Measurements from ENCODE around the gene SLC15A3.

SLC15A3 gene

GRCh38 chr11:60951904-60952741, at the start of gene SLC15A3:
Gene SLC15A3 (minus strand): TSS chr11:60952176. CDS start chr11:60951551, 625 bp downstream.
- DNase-seq (ENCODE audit: low read depth) = no peak

- no peak for DNase-seq (ENCODE audit: low read depth)
Measured at GRCh38 chr11:61000426-61000825, 48.5 kb upstream of the SLC15A3 start.

- DNase-seq (ENCODE audit: low read depth) = no peak
Measured at GRCh38 chr11:60996381-60997138, 44.6 kb upstream of the SLC15A3 start.

- no peak for DNase-seq (ENCODE audit: low read depth)
Measured at GRCh38 chr11:60995798-60996197, 43.8 kb upstream of the SLC15A3 start.

GRCh38 chr11:60994541-60995080, 42.6 kb upstream of the SLC15A3 start:
- DNase-seq (ENCODE audit: low read depth) = no peak

GRCh38 chr11:60993615-60994014, 41.6 kb upstream of the SLC15A3 start:
- no peak for DNase-seq (ENCODE audit: low read depth)

GRCh38 chr11:60992842-60993409, 41.0 kb upstream of the SLC15A3 start:
- no peak for DNase-seq (ENCODE audit: low read depth)

- no peak for DNase-seq (ENCODE audit: low read depth)
Measured at GRCh38 chr11:60991457-60991856, 39.5 kb upstream of the SLC15A3 start.

GRCh38 chr11:60989093-60989650, 37.2 kb upstream of the SLC15A3 start:
- DNase-seq (ENCODE audit: low read depth) = no peak

GRCh38 chr11:60988658-60989057, 36.7 kb upstream of the SLC15A3 start:
- no peak for DNase-seq (ENCODE audit: low read depth)

GRCh38 chr11:60987577-60988277, 35.8 kb upstream of the SLC15A3 start:
- DNase-seq (ENCODE audit: low read depth) = no peak

GRCh38 chr11:60985991-60986915, 34.3 kb upstream of the SLC15A3 start:
- DNase-seq (ENCODE audit: low read depth) = no peak

- DNase-seq (ENCODE audit: low read depth) = no peak
Measured at GRCh38 chr11:60985501-60985900, 33.5 kb upstream of the SLC15A3 start.

GRCh38 chr11:60984636-60985035, 32.7 kb upstream of the SLC15A3 start:
- DNase-seq (ENCODE audit: low read depth) = no peak

- DNase-seq (ENCODE audit: low read depth) = no peak
Measured at GRCh38 chr11:60984149-60984548, 32.2 kb upstream of the SLC15A3 start.

GRCh38 chr11:60982184-60982583, 30.2 kb upstream of the SLC15A3 start:
- DNase-seq (ENCODE audit: low read depth) = no peak

- DNase-seq (ENCODE audit: low read depth) = no peak
Measured at GRCh38 chr11:60981515-60981914, 29.5 kb upstream of the SLC15A3 start.

- no peak for DNase-seq (ENCODE audit: low read depth)
Measured at GRCh38 chr11:60978546-60979380, 26.8 kb upstream of the SLC15A3 start.

- DNase-seq (ENCODE audit: low read depth) = no peak
Measured at GRCh38 chr11:60977836-60978235, 25.9 kb upstream of the SLC15A3 start.

- DNase-seq (ENCODE audit: low read depth) = no peak
Measured at GRCh38 chr11:60977224-60977623, 25.2 kb upstream of the SLC15A3 start.

Measured in GM04504 (cell line).